ENCODE measurements around the gene ANO2. TPM values are rescaled to one million over a fixed set of nuclear protein-coding genes. Genes with fewer than 3 reads are reported as not detected.

The ANO2 gene
- total and polyA plus RNA-seq, 2 donors (not counting 3 experiments of a cell fraction or from before 2014, with no cell fraction given), result 15.4 to 65.0 TPM

GRCh38 chr12:5626151-5626550 is 318.9 kb downstream of the ANO2 start:
- TF ChIP-seq FOS (IDR thresholded peaks at IDR 0.05; ENCODE audit: borderline replicate concordance, insufficient read depth, low read length) (no peak), MAX (IDR thresholded peaks at IDR 0.05; ENCODE audit: insufficient read depth, insufficient read length) (no peak), GATA2 (IDR thresholded peaks at IDR 0.05; ENCODE audit: insufficient read depth, insufficient read length, low read depth, low read length) (no peak), CTCF (IDR thresholded peaks at IDR 0.05; ENCODE audit: extremely low read depth in 1 of 2, insufficient read depth in 1 of 2, low read depth in 1 of 2, low read length in 2 of 2) (no peak), JUN (IDR thresholded peaks at IDR 0.05; ENCODE audit: borderline replicate concordance, insufficient read depth, insufficient read length, low read depth) (no peak), EZH2 (IDR thresholded peaks at IDR 0.05; ENCODE audit: borderline replicate concordance, low read depth, low read length, severe bottlenecking) (no peak), POLR2A (IDR thresholded peaks at IDR 0.05; ENCODE audit: low read depth, low read length) (no peak), POLR2AphosphoS5 (IDR thresholded peaks at IDR 0.05; ENCODE audit: insufficient read depth, low read depth, low read length) (no peak), MYC (IDR thresholded peaks at IDR 0.05; ENCODE audit: low read depth, low read length) (no peak)
- Histone ChIP-seq H3K4me1 (ENCODE audit: control insufficient read depth, extremely low read depth, insufficient read depth, low read length) (peaks cover 16% of the 10 kb centered on the region), H3K4me3 (replicated peaks in 1 of 3; ENCODE audit: insufficient read depth in 1 of 3, low read depth in 1 of 3, low read length in 3 of 3) (no peak overlapping the region), H3K79me2 (ENCODE audit: control insufficient read depth, insufficient read depth, low read length) (no peaks in the 10 kb centered on the region), H2AFZ (ENCODE audit: low read depth, low read length) (no peak overlapping the region), H3K27me3 (ENCODE audit: control insufficient read depth in 2 of 2, insufficient read depth in 2 of 2, low read length in 2 of 2) (no peaks in the 10 kb centered on the region), H3K4me2 (ENCODE audit: insufficient read depth, low read length) (no peak overlapping the region), H3K9ac (replicated peaks; ENCODE audit: extremely low read depth, insufficient read depth, low read length) (no peak overlapping the region), H3K9me1 (replicated peaks; ENCODE audit: control insufficient read depth, extremely low read depth, insufficient read depth, low read length) (no peaks in the 10 kb centered on the region), H3K27ac (ENCODE audit: insufficient read depth, low read depth, low read length) (no peak overlapping the region), H4K20me1 (replicated peaks; ENCODE audit: control insufficient read depth, extremely low read depth, insufficient read depth, low read length) (no peaks in the 10 kb centered on the region), H3K9me3 (replicated peaks; ENCODE audit: control insufficient read depth, insufficient read depth, low read length) (no peaks in the 10 kb centered on the region), H3K36me3 (ENCODE audit: control insufficient read depth in 2 of 2, extremely low read depth in 1 of 2, insufficient read depth in 2 of 2, low read length in 2 of 2) (peaks cover 0 to 14% of the 10 kb centered on the region in 2 experiments)
- FAIRE-seq, result no peak
- CTCF ChIA-PET, result interaction anchor here (3.2 kb wide), 1 partner anchor 11 kb away, joined by 9 read pairs; no protein-coding TSS in a partner anchor
- POLR2A ChIA-PET, result interaction anchor here (0.6 kb wide), 1 partner anchor 12 kb away, joined by 3 read pairs; no protein-coding TSS in a partner anchor
- no peak for DNase-seq (ENCODE audit: low read depth, low spot score)
- dilution Hi-C loops (cut with MboI; ENCODE audit: extremely low pct_ligation_motif_present, low sequenced_read_pairs) (no loop called here), intact Hi-C loops (cut with micrococcal nuclease) (no loop called here)
- BruUV-seq (replicated peaks), result no TSS peak
